GM19468 (cell line): Measurements from ENCODE around the gene CAMSAP1.

Experiments
- ATAC-seq: cut with Tn5 transposase; IDR thresholded peaks from one replicate; pipeline ENCODE4 v1.9.1; 2021; ENCODE audit warnings: mild to moderate bottlenecking, moderate library complexity, moderate number of reproducible peaks; ENCODE audit not compliant: unreplicated experiment; ENCODE audit errors: extremely low read depth

CAMSAP1 gene

GRCh38 chr9:135785013-135785575 is 122.3 kb downstream of the CAMSAP1 start:
- ATAC-seq: no peak

GRCh38 chr9:135783540-135784245 is 123.7 kb downstream of the CAMSAP1 start:
- ATAC-seq: no peak

DNA sequence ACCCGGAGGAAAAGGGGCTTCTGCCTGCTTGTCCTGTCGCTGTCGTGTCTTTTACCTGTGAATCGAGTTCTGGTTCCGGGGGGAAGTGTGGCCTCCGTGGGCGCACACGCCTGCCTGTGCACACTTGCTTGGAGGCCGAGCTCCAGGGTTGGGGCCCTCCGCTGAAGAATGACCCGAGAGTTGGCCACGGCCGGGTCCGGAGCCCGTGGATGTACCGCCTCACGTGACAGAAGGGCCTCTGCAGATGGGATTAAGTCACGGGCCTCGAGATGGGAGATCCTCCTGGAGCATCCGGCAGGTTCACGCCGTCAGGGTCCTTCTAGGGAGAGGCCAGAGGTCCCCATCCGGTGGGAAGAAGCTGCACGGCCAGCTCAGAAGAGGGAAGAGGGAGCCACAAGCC is 124.4 kb downstream of the CAMSAP1 start:
- ATAC-seq: no peak

GRCh38 chr9:135780626-135781025 is 126.7 kb downstream of the CAMSAP1 start:
- ATAC-seq: no peak

- no peak for ATAC-seq
Observed at GRCh38 chr9:135780086-135780485, 127.3 kb downstream of the CAMSAP1 start.

- ATAC-seq: no peak
Observed at GRCh38 chr9:135779571-135779970, 127.8 kb downstream of the CAMSAP1 start.

- ATAC-seq: no peak
Observed at GRCh38 chr9:135778421-135778820, 128.9 kb downstream of the CAMSAP1 start.

GRCh38 chr9:135777623-135778177 is 129.6 kb downstream of the CAMSAP1 start:
- no peak for ATAC-seq

GRCh38 chr9:135776893-135777622 is 130.3 kb downstream of the CAMSAP1 start:
- ATAC-seq: no peak

DNA sequence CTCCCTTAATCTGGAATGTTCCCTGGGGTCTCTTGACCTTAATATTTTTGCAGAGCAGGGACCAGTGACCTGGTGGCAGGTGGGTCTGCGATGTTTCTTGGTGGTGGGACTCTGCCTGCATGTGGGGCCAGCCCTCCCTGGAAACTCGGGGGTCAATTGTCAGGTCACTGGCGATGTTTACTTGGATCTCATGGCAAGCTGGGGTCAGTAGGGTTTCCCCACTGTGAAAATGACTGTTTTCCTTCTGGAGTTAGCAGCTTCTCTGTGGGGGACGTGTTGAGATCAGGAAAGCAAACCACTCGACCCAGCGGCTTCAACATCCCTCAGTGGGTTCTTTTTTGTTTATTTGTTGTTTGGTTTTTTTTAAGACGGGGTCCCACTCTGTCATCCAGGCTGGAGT is 131.4 kb downstream of the CAMSAP1 start:
- no peak for ATAC-seq

DNA sequence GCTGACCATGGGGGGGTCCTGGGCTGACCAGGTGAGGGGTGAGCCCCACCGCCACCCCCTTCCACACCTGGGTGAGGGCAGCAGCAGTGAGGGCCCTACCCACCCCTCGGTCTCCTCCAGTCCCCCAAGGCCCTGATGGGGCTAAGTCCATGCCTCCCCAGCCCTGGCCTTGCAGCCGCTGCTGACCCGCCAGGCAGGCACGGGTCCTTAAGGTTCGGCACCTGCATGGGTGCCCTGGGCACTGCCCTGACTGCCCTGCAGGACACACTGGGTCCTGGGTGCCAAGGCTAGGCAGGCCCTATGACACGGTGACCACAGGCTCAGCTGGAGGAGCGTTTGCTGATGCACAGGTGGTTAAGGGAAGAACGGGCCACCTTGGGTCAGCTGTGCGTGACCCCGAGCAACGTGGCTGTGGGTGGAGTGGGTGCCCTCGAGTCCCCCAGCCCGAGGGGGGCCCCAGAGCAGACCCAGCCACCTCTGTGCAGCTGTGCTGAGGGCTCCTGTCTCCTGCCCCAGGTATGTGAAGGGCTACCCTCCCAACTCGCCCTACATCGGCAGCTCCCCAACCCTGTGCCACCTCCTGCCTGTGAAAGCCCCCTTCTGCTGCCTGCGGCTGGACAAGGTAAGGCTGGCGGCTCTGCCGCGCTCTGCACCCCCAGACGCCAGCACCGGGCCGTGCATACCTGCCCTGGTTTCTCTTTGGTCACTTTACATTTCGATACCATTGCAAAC is 132.4 kb downstream of the CAMSAP1 start:
- no peak for ATAC-seq

- no peak for ATAC-seq
Observed at GRCh38 chr9:135774239-135774747, 133.1 kb downstream of the CAMSAP1 start.

DNA sequence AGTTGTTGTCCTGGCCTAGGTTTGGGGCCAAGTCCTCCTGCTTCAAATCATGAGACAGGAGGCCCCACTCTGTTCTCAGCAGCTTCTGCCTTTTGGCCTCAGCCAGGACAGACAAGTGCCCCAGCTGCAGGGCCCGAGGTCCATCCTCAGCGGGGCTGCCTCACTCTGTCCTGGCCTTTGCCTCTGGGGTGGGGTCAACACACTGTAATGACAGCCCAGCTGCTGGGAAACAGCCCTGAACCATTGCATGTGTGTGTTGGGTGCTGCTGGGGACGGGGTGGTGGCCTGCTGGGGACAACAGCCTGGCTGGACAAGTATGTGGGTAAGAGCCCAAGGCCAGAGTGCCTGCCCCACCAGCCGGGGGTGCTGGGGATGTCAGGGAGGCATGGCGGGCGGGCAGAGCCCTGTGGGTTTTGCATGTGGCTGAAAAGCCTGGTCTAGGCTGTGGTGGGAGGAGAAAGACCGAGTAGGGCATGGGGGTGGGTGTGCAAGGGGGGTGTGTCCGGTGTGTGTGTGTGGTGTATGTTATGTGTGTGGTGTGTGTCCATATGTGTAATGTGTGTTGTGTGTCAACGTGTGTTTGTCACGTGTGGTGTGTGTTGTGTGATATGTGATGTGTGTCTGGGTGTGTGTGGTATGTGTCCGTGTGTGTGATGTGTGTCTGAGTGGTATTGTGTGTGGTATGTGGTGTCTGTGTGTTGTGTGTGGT is 133.7 kb downstream of the CAMSAP1 start:
- no peak for ATAC-seq

DNA sequence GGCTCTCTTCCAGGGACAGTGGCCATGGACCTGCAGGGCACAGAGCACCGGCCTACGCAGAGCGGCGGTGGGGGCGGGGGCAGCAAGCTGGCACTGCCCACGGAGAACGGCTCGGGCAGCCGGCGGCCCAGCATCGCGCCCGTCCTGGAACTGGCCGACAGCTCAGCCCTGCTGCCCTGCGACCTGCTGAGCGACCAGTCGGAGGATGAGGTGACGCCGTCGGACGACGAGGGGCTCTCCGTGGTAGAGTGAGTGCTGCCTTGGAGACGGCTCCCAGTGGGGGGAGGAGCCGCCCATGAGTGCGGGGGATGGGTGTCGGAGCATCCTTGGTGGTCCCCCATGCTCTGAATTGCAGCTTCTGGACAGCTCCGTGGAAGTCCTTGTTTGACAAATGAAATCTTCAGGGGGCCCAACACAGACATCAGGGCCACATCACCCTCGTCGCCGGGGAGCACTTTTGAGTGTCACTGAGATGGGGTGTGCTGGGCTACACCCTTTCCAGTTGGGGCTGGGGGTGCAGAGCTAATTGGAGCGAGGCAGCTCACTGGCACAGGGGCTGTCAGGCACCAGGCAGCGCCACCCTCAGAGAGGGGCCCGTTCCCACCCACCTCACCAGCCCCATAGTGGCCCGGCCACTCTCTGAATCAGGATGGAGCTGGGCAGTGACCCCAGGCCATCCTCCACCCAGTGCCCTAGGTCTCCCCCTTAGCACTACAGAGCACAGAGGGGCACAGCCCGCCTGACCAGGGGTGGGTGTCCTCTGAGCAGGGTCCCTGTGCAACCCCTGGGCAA is 134.4 kb downstream of the CAMSAP1 start:
- no peak for ATAC-seq

DNA sequence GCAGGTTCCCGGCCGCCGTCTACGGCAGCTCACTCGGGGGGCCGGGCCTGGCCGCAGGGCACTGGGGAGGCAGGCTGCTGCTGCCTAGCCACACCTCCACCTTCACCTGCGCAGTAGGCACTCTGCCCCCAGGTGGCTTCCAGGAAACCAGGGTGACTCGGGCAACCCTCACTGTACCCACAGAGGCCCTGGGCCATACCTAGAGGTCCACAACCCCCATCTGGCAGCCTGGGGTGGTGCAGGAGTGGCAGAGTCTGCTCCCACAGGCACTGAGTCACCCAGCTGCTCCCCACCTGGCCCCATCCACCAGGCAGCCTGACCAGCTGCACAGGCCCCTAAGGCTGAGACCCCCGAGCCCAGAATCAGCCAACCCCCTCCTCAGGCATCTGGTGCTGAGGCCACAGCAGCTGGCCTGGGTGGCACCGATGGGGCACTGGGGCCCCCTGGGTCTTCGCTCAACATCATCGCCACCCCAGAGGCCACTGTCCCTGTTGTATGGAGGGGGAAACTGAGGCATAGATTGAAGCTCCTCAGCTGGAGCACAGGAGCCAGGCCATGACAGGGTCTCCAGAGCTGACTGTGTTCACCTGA is 135.2 kb downstream of the CAMSAP1 start:
- ATAC-seq: no peak

- no peak for ATAC-seq
Observed at GRCh38 chr9:135771401-135772051, 135.8 kb downstream of the CAMSAP1 start.

- no peak for ATAC-seq
Observed at GRCh38 chr9:135770771-135771170, 136.6 kb downstream of the CAMSAP1 start.

DNA sequence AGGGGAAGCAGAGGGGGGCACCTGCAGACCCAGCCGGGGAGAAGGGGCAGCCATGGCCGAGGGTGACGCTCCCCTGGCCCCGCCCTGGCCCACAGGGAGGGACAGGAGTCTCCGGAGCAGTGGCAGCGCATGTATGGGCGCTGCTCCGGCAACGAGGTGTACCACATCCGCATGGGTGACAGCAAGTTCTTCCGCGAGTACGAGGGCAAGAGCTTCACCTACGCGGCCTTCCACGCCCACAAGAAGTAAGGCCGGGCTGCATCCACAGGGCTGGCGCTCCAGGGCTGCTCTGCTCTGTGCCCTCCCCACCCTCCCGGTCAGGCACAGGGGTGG is 137.2 kb downstream of the CAMSAP1 start:
- no peak for ATAC-seq
